Measurements from ENCODE around the gene ZFAND3.

ZFAND3 gene

GRCh38 chr6:37850728-37851285 lies 31.3 kb downstream of the ZFAND3 start:
- TF ChIP-seq GATA1 (IDR thresholded peaks at IDR 0.05; ENCODE audit: low read depth, low read length) (no peak), POLR2A (IDR thresholded peaks at IDR 0.05; ENCODE audit: low read length) (no peak)
- no peak for DNase-seq

DNA sequence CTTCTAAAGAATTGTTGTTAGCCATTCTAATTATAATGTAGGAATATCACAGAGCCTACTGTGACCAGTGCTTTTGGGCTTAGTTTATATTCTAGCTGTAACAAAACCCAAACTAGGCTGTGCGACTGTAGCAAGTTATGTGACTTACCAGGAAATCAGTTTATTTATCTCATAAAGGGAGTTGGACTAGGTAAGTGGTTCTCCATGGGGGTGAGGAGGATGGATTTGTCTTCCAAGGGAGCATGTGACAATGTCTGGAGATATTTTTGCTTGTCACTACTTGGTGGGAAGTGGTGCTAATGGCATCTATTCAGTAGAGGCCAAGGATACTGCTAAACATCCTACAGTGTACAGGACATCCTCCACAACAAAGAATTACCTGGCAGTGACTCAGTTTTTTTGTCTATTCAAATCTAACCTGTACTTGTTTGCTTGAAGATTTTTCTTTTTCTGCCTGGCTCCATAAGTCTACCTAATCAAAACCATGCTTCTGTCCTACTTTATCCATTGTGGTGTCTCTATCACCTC lies 32.5 kb downstream of the ZFAND3 start:
- TF ChIP-seq POLR2A (IDR thresholded peaks at IDR 0.05; ENCODE audit: low read length): no peak

GRCh38 chr6:37856285-37856684 lies 36.8 kb downstream of the ZFAND3 start:
- DNase-seq: no peak
- TF ChIP-seq GATA1 (IDR thresholded peaks at IDR 0.05; ENCODE audit: low read depth, low read length) (no peak), POLR2A (IDR thresholded peaks at IDR 0.05; ENCODE audit: low read length) (no peak)

More for the DNA sequence above, 32.5 kb downstream of the ZFAND3 start:
- no peak for DNase-seq

DNA sequence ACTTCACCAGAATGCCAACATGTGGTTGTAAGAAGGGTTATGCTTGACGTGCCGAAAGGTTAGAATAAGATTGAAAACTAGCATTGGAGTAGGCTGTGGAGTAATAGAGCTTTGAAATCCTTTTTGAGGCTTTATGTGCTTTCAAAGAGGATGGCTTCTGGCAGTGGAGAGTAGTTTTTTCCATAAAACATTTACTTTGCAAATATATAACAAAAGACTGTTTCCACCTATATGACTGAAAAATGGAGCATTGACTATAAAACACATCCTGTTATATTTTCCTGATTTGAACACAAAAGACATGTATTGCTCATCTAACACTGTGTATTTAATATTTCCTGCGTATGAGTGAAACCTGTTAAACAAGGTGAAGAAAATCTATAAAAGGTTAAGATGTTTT lies 38.8 kb downstream of the ZFAND3 start:
- TF ChIP-seq POLR2A (IDR thresholded peaks at IDR 0.05; ENCODE audit: low read length) (no peak), GATA1 (IDR thresholded peaks at IDR 0.05; ENCODE audit: low read depth, low read length) (no peak)
- DNase-seq: no peak

DNA sequence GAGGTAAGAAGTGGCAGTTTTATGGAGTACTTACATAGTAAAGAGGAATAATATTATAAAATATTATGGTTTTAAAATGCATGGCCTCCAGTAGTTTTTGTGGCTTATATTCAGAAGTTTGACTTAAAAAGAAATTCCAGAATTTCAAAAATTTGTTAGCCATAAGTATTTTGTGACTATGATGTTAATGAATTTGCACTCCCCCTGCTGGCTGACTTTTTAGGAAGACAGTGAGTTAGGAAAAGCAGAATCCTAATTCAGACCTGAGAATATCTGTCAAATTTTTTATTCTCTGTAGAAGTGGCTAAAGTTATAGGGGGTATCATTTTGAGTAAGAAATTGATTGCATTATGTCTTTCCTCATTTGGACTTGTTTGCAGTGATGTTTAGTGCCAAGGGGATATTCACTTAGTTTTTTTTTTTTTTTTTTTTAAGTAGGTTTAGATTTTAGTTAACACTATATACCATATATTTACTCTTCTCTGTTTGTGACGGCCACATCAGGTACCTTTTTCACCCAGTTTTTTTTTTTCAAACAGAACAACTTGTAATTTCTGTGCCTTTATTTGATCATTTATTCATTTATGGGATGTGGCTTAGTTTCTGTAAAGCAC lies 40.8 kb downstream of the ZFAND3 start:
- peak; percentile 48 to 79 for DNase-seq
- no peak for TF ChIP-seq POLR2A (IDR thresholded peaks at IDR 0.05; ENCODE audit: low read length)

DNA sequence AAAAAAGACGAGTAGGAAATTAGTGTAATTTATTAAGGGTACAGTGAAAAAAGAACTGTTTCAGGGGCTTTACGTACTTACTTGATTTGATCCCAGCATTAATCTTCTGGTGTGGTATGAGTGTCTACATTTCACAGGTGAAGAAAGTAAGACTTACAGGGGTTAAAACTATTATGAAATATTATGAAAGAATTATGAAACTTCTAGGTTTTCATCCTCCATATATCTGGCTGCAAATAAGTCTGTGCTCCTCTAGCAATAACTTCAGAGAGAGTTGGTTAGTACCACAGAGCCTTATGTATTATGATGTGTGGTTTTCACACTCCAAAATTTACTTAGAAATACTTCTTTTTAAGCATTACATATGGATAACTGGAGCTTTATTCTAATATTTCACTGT lies 41.9 kb downstream of the ZFAND3 start:
- no peak for DNase-seq
- no peak for TF ChIP-seq POLR2A (IDR thresholded peaks at IDR 0.05; ENCODE audit: low read length)
- TF ChIP-seq GATA1 (IDR thresholded peaks at IDR 0.05; ENCODE audit: low read depth, low read length): no peak

GRCh38 chr6:37862430-37862829 lies 42.9 kb downstream of the ZFAND3 start:
- no peak for DNase-seq
- no peak for TF ChIP-seq GATA1 (IDR thresholded peaks at IDR 0.05; ENCODE audit: low read depth, low read length)
- no peak for TF ChIP-seq POLR2A (IDR thresholded peaks at IDR 0.05; ENCODE audit: low read length)

DNA sequence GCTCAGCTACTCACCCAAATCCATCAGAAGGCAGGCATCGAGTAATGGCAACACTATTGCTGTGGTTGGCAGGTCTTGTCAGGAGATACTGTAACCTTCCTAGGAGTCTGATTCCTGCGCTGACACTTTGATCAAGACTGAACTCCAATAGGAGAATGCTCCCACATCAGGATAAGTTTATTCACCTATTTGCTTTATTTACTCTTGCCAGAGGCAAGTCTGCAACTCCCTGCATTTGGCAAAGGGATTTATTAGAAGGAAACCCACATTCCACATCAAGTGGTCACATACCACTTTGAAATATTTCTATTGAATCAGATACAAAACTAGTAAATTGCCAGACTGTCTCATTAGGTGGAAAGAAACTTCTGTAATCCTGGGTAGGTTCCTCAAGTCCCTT lies 43.5 kb downstream of the ZFAND3 start:
- no peak for TF ChIP-seq POLR2A (IDR thresholded peaks at IDR 0.05; ENCODE audit: low read length)
- no peak for TF ChIP-seq GATA1 (IDR thresholded peaks at IDR 0.05; ENCODE audit: low read depth, low read length)
- DNase-seq: no peak

- DNase-seq: peak in 1 of 2 experiments; percentile 7
- no peak for TF ChIP-seq POLR2A (IDR thresholded peaks at IDR 0.05; ENCODE audit: low read length)
- no peak for TF ChIP-seq GATA1 (IDR thresholded peaks at IDR 0.05; ENCODE audit: low read depth, low read length)
Measured at GRCh38 chr6:37864250-37864649, 44.7 kb downstream of the ZFAND3 start.

DNA sequence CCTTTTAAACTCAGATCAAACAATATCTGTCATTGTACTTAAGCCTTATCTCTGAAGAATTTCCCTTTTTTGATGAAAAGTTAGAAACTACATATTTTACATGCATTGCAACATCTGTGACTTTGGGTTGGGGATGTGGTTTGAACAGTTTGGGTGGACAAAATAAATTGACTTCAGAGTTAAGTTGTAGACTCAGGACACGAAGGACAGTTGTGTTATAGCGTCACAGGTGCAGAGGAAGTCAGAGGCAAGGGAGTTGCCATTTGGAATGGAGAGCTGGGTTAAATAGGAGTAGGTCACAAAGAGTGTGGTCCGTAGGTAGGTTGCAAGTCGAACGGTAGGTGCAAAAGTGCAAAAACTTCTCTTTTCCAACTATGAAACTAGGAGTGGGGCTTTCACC lies 46.0 kb downstream of the ZFAND3 start:
- DNase-seq: no peak

DNA sequence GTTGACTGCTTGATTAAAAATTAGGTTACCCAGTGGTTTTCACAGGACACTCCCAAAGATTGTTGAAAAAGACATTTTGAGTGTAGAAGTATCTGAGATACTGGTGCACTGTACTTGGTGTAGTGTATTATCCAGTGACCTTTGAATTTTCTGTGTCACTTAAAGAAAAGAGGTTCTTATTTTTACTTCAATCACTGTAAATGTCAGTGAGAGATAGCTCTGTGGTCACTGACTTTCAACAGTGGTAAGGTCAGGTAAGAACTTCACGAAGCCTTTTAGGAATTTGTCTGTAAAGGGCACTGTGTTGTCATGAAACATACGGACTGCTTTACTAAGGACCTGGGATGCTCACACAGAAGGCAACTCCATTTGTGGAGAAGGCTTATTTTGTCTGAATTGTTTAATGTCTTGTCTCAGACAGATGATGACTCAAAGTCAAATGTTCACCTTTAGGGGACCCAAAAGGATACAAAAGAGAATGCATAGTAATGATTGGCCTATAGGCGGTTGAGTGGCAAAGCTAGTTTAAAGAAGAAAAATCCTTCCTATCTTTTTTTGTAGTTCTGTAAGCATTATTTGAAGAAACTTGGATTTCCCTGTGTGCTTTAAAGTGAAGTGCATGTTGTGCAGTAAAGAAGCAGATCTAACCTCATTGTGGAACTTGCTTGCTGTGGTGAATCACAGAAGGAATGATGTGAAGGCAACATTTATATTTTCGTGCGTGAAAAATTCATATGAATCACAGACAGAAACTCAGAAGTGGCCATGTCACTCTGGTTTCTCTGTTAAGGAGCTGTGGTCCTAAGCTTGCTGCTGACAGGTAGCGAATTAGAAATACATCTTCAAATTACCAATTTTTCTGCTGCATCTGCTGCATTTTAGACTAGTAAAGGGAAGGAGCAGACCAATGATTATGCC lies 47.3 kb downstream of the ZFAND3 start:
- TF ChIP-seq POLR2A (IDR thresholded peaks at IDR 0.05; ENCODE audit: low read length) (no peak), GATA1 (IDR thresholded peaks at IDR 0.05; ENCODE audit: low read depth, low read length) (no peak)
- DNase-seq: no peak

More for the DNA sequence above, 46.0 kb downstream of the ZFAND3 start:
- no peak for TF ChIP-seq POLR2A (IDR thresholded peaks at IDR 0.05; ENCODE audit: low read length)
- no peak for TF ChIP-seq GATA1 (IDR thresholded peaks at IDR 0.05; ENCODE audit: low read depth, low read length)

- DNase-seq: no peak
- TF ChIP-seq POLR2A (IDR thresholded peaks at IDR 0.05; ENCODE audit: low read length): no peak
- no peak for TF ChIP-seq GATA1 (IDR thresholded peaks at IDR 0.05; ENCODE audit: low read depth, low read length)
Measured at GRCh38 chr6:37867756-37868446, 48.4 kb downstream of the ZFAND3 start.

DNA sequence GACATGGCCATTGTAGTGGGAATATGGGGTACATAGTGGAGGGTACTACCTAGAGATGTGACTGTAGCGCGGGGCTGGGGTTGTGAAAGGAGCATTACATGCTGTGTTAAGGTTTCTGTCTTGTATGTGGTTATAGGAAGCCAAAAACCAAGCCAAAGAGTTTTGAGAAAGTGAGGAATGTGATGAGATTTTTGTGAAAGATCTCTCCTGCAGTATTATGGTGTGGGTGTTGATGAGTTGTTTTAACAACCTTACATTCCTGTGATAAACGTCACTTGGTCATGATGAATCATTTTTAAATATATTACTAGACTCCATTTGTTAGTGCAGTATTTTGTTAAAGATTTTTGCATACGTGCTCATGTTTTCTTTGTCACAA lies 48.9 kb downstream of the ZFAND3 start:
- no peak for DNase-seq
- TF ChIP-seq GATA1 (IDR thresholded peaks at IDR 0.05; ENCODE audit: low read depth, low read length) (no peak), POLR2A (IDR thresholded peaks at IDR 0.05; ENCODE audit: low read length) (no peak)

All from erythroblast (primary cell).